H9 (cell line): Measurements from ENCODE around the gene CTXN3. TPM values are rescaled to one million over a fixed set of nuclear protein-coding genes. Genes with fewer than 3 reads are reported as not detected.

ENCODE experiments used
- DNase-seq: peaks from one replicate; pipeline ENCODE4 v3.0.0-alpha.2; 2017
- H2AFZ ChIP-seq: one replicate; pipeline ENCODE4 v1.6.1; 2013; ENCODE audit warnings: mild to moderate bottlenecking, low read length, control low read depth, moderate library complexity
- H2AK5ac ChIP-seq: 2 replicates; pipeline ENCODE4 v1.6.1; 2013; ENCODE audit warnings: low read length, control low read depth, mixed read lengths; ENCODE audit not compliant: insufficient read length
- H2BK120ac ChIP-seq: one replicate; pipeline ENCODE4 v1.6.1; 2013; ENCODE audit warnings: low read depth, mild to moderate bottlenecking, low read length, control low read depth, inconsistent platforms; ENCODE audit not compliant: poor library complexity, severe bottlenecking
- H2BK12ac ChIP-seq: 2 replicates; pipeline ENCODE4 v1.6.1; 2013; ENCODE audit warnings: low read length, control low read depth, mixed read lengths, low read depth; ENCODE audit not compliant: insufficient read length
- H2BK15ac ChIP-seq: 2 replicates; pipeline ENCODE4 v1.6.1; 2013; ENCODE audit warnings: low read depth, low read length, control low read depth
- H2BK20ac ChIP-seq: one replicate; pipeline ENCODE4 v1.6.1; 2013; ENCODE audit warnings: low read depth, mild to moderate bottlenecking, low read length, control low read depth, inconsistent platforms; ENCODE audit not compliant: poor library complexity, severe bottlenecking
- H2BK5ac ChIP-seq: 2 replicates; pipeline ENCODE4 v1.6.1; 2013; ENCODE audit warnings: low read length, control low read depth, mixed read lengths; ENCODE audit not compliant: insufficient read length
- H3K14ac ChIP-seq: 2 replicates; pipeline ENCODE4 v1.6.1; 2013; ENCODE audit warnings: low read length, control low read depth; ENCODE audit not compliant: insufficient read depth
- H3K18ac ChIP-seq: 2 replicates; pipeline ENCODE4 v1.6.1; 2013; ENCODE audit warnings: low read depth, mild to moderate bottlenecking, mixed read lengths, low read length, control low read depth; ENCODE audit not compliant: insufficient read length
- H3K23ac ChIP-seq: 2 replicates; pipeline ENCODE4 v1.6.1; 2013; ENCODE audit warnings: low read length, control low read depth, mixed read lengths, low read depth; ENCODE audit not compliant: insufficient read length
- H3K23me2 ChIP-seq: 2 replicates; pipeline ENCODE4 v1.6.1; 2013; ENCODE audit warnings: low read depth, mild to moderate bottlenecking, mixed read lengths, low read length, control low read depth; ENCODE audit not compliant: insufficient read length, poor library complexity, severe bottlenecking
- H3K27ac ChIP-seq: 2 replicates; pipeline ENCODE4 v1.5.1; 2013; ENCODE audit warnings: low read length, control low read depth, mixed read lengths, low read depth; ENCODE audit not compliant: insufficient read length
- H3K27me3 ChIP-seq: 2 replicates; pipeline ENCODE4 v1.6.1; 2013; ENCODE audit warnings: low read length, control low read depth, inconsistent platforms; ENCODE audit not compliant: insufficient read depth
- H3K4ac ChIP-seq: 2 replicates; pipeline ENCODE4 v1.6.1; 2013; ENCODE audit warnings: low read depth, mild to moderate bottlenecking, control low read depth, inconsistent platforms, low read length, moderate library complexity
- H3K4me1 ChIP-seq: 2 replicates; pipeline ENCODE4 v1.6.1; 2013; ENCODE audit warnings: low read length, control low read depth, inconsistent platforms; ENCODE audit not compliant: insufficient read depth
- H3K4me2 ChIP-seq: 2 replicates; pipeline ENCODE4 v1.6.1; 2013; ENCODE audit warnings: low read length, control low read depth, mixed read lengths; ENCODE audit not compliant: insufficient read length, insufficient read depth
- H3K56ac ChIP-seq: 2 replicates; pipeline ENCODE4 v1.6.1; 2013; ENCODE audit warnings: low read depth, mild to moderate bottlenecking, mixed read lengths, low read length, control low read depth; ENCODE audit not compliant: insufficient read length
- H3K79me1 ChIP-seq: 2 replicates; pipeline ENCODE4 v1.6.1; 2013; ENCODE audit warnings: low read depth, mild to moderate bottlenecking, moderate library complexity, low read length, control low read depth, inconsistent platforms; ENCODE audit not compliant: insufficient read depth, poor library complexity, severe bottlenecking
- H3K79me2 ChIP-seq: 2 replicates; pipeline ENCODE4 v1.6.1; 2013; ENCODE audit warnings: low read length, control low read depth, inconsistent platforms; ENCODE audit not compliant: insufficient read depth
- H3K9ac ChIP-seq: 2 replicates; pipeline ENCODE4 v1.6.1; 2013; ENCODE audit warnings: low read length, control low read depth, mixed read lengths; ENCODE audit not compliant: insufficient read length; ENCODE audit errors: extremely low read depth
- H3K9me3 ChIP-seq: one replicate; pipeline ENCODE4 v1.6.1; 2013; ENCODE audit warnings: low read depth, low read length, inconsistent platforms; ENCODE audit not compliant: control insufficient read depth
- H3T11ph ChIP-seq: one replicate; pipeline ENCODE4 v1.6.1; 2013; ENCODE audit warnings: mild to moderate bottlenecking, low read length, control low read depth, inconsistent platforms
- H4K20me1 ChIP-seq: one replicate; pipeline ENCODE4 v1.6.1; 2013; ENCODE audit not compliant: control insufficient read depth, insufficient read length, insufficient read depth
- H4K5ac ChIP-seq: 2 replicates; pipeline ENCODE4 v1.6.1; 2013; ENCODE audit warnings: low read depth, mild to moderate bottlenecking, mixed read lengths, low read length, control low read depth; ENCODE audit not compliant: insufficient read length
- H4K8ac ChIP-seq: replicated peaks from 2 replicates; pipeline ENCODE4 v1.6.1; 2013; ENCODE audit warnings: low read length, control low read depth, mixed read lengths, low read depth; ENCODE audit not compliant: insufficient read length
- H4K91ac ChIP-seq: 2 replicates; pipeline ENCODE4 v1.6.1; 2013; ENCODE audit warnings: low read depth, mild to moderate bottlenecking, moderate library complexity, mixed read lengths, low read length, control low read depth; ENCODE audit not compliant: insufficient read length
- H3K27ac Mint-ChIP-seq, 3 experiments: 2 replicates in 2 of 3; 3 replicates in 1 of 3; pipeline ENCODE4 v1.8.0; 2020 to 2021; ENCODE audit warnings: mixed read lengths in 3 of 3, mild to moderate bottlenecking in 1 of 3, moderate library complexity in 1 of 3
- H3K27me3 Mint-ChIP-seq: 2 replicates; pipeline ENCODE4 v1.8.0; 2021; ENCODE audit warnings: low read depth, mild to moderate bottlenecking, moderate library complexity, mixed read lengths
- H3K36me3 Mint-ChIP-seq, 3 experiments: 2 replicates in 2 of 3; 3 replicates in 1 of 3; pipeline ENCODE4 v1.8.0; 2020 to 2021; ENCODE audit warnings: low read depth in 3 of 3, mixed read lengths in 3 of 3; ENCODE audit not compliant: insufficient read depth in 1 of 3
- H3K4me1 Mint-ChIP-seq, 2 experiments: 2 replicates each; pipeline ENCODE4 v1.8.0; 2020; ENCODE audit warnings: mixed read lengths in 2 of 2
- H3K4me3 Mint-ChIP-seq, 2 experiments: 2 replicates in 1 of 2; 3 replicates in 1 of 2; pipeline ENCODE4 v1.8.0; 2020 to 2021; ENCODE audit warnings: mild to moderate bottlenecking in 2 of 2, mixed read lengths in 2 of 2, moderate library complexity in 1 of 2
- H3K9me3 Mint-ChIP-seq, 2 experiments: 2 replicates in 1 of 2; 3 replicates in 1 of 2; pipeline ENCODE4 v1.8.0; 2020; ENCODE audit warnings: mild to moderate bottlenecking in 2 of 2, mixed read lengths in 2 of 2, moderate library complexity in 1 of 2
- CTCF ChIP-seq: fragments of 200-600 bp; sonication (generic); conservative IDR thresholded peaks from 3 replicates; pipeline ENCODE4 v1.8.0; 2021; ENCODE audit warnings: antibody characterized with exemption, mild to moderate bottlenecking
- WGBS: extraction: QIAGEN DNeasy Blood & Tissue Kit; methylation state at CpG from one replicate; pipeline ENCODE4 v1.1.7; 2013; ENCODE audit warnings: missing lambda C conversion rate, low lambda C conversion rate, mixed read lengths; ENCODE audit not compliant: insufficient read length; ENCODE audit errors: extremely low coverage; 5-methylcytosine and 5-hydroxymethylcytosine counted together
- long read RNA-seq: library from polyadenylated mRNA; unstranded; transcript quantifications from one replicate; pipeline ENCODE4 v2.0.0, GENCODE V29; 2020
- total RNA-seq: library from RNA; stranded (reverse); gene quantifications from 2 replicates; pipeline ENCODE4 v1.2.1, GENCODE V29; 2021

Gene CTXN3
- total RNA-seq = not detected in 2 replicates
- long read RNA-seq = 0 reads

GRCh38 chr5:127649018-127649439 lies at the start of gene CTXN3:
CTXN3 (plus strand) TSS chr5:127649082; CDS start chr5:127657522, 8,440 bp downstream.
- Histone ChIP-seq H2AFZ (peak within 1 kb of the TSS; percentile 72), H2BK5ac (no peak within 1 kb of the TSS), H2BK15ac (no peak within 1 kb of the TSS), H3K4ac (no peak within 1 kb of the TSS), H4K20me1 (no peaks in the 10 kb centered on the region), H2BK20ac (no peak within 1 kb of the TSS), H3K23ac (no peak within 1 kb of the TSS), H3K79me2 (no peaks in the 10 kb centered on the region), H3K14ac (no peak within 1 kb of the TSS), H3K27ac (no peak within 1 kb of the TSS), H3T11ph (no peak within 1 kb of the TSS), H4K8ac (no peak within 1 kb of the TSS), H3K9me3 (no peaks in the 10 kb centered on the region), H3K18ac (peak within 1 kb of the TSS; percentile 11), H2BK12ac (no peak within 1 kb of the TSS), H2BK120ac (no peak within 1 kb of the TSS), H3K9ac (no peak within 1 kb of the TSS), H4K5ac (no peak within 1 kb of the TSS), H4K91ac (no peak within 1 kb of the TSS), H2AK5ac (no peak within 1 kb of the TSS), H3K4me2 (no peak within 1 kb of the TSS), H3K4me1 (peaks cover 3% of the 10 kb centered on the region), H3K79me1 (no peaks in the 10 kb centered on the region), H3K56ac (no peak within 1 kb of the TSS), H3K23me2 (no peaks in the 10 kb centered on the region), H3K27me3 (no peaks in the 10 kb centered on the region)
- no peak for TF ChIP-seq CTCF
- Mint-ChIP-seq H3K9me3 (no peaks in the 10 kb centered on the region; a peak in 1 of 5 replicates), H3K36me3 (no peaks in the 10 kb centered on the region), H3K27ac (peak within 1 kb of the TSS in 1 of 3 experiments; percentile 53; a peak in 1 of 7 replicates), H3K4me1 (peaks cover 23 to 26% of the 10 kb centered on the region in 2 experiments), H3K27me3 (no peaks in the 10 kb centered on the region), H3K4me3 (no peak within 1 kb of the TSS)
- no CpG with 5 or more reads among the region's 7 CpGs for WGBS
- DNase-seq = no peak
